PC-3 (cell line): Measurements from ENCODE around the gene LMTK3.

Source experiments
- CTCF ChIP-seq: fragments of 300-600 bp; sonication (generic); conservative IDR thresholded peaks from 2 replicates; pipeline ENCODE4 v1.5.1; 2017; ENCODE audit warnings: antibody characterized with exemption, low read depth, mild to moderate bottlenecking, low read length
- EZH2 ChIP-seq: fragments of 300-600 bp; sonication (generic); IDR thresholded peaks from one replicate; pipeline ENCODE4 v1.6.1; 2017; ENCODE audit warnings: antibody characterized with exemption, mild to moderate bottlenecking, low read length; ENCODE audit not compliant: unreplicated experiment
- EZH2phosphoT487 ChIP-seq: fragments of 300-600 bp; sonication (generic); IDR thresholded peaks from 2 replicates; pipeline ENCODE4 v1.6.1; 2018; ENCODE audit warnings: mild to moderate bottlenecking, antibody characterized with exemption, low read length, borderline replicate concordance

GRCh38 chr19:48520134-48520533 lies 8.5 kb upstream of the LMTK3 start:
- no peak for TF ChIP-seq CTCF
- TF ChIP-seq EZH2, result no peak
- TF ChIP-seq EZH2phosphoT487, result no peak
